ENCODE results near the gene SDCCAG8.

The SDCCAG8 gene

DNA sequence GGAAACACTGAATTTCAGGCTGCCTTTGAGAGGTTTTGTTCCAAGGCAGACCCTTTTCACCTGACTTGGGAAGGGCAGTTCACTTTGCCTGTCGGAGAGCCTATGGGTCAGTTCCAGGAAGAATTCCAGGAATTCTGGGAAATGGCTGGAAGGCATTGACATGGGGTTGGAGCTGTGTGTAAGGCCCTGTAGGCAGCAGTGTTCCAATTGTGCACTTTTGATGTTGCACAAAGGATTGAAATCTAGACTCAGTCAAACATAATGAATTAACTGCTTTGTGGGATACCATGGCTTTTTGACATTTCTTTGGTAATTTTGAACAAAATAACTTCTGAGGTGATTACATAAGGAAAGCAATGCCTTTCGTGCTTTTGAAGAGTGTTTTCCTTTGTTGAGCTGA lies 184.6 kb downstream of the SDCCAG8 start:
- H3K4me3 ChIP-seq (ENCODE audit: low read depth, low read length), result no peak overlapping the region
- TF ChIP-seq, protein P1, sequence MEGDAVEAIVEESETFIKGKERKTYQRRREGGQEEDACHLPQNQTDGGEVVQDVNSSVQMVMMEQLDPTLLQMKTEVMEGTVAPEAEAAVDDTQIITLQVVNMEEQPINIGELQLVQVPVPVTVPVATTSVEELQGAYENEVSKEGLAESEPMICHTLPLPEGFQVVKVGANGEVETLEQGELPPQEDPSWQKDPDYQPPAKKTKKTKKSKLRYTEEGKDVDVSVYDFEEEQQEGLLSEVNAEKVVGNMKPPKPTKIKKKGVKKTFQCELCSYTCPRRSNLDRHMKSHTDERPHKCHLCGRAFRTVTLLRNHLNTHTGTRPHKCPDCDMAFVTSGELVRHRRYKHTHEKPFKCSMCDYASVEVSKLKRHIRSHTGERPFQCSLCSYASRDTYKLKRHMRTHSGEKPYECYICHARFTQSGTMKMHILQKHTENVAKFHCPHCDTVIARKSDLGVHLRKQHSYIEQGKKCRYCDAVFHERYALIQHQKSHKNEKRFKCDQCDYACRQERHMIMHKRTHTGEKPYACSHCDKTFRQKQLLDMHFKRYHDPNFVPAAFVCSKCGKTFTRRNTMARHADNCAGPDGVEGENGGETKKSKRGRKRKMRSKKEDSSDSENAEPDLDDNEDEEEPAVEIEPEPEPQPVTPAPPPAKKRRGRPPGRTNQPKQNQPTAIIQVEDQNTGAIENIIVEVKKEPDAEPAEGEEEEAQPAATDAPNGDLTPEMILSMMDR (IDR thresholded peaks at IDR 0.05; ENCODE audit: low read depth, low read length), result no peak

DNA sequence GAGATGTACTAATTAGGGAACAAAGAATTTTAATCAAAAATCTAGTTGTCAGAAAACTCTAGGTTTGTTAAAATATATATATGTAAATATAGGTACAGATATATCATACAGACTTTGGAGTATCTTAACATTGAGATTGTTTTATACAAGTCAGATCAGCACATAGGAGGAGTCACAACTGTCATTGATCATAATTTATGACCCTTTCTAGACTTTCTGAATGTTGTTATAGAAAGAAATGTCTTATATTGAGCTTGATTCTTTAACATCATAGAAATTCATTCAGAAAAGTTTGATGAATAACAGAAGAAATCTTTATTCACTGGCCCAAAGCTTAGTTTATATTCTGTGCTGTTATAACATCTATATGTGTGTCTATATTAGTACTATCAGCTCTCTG lies 185.8 kb downstream of the SDCCAG8 start:
- no peak overlapping the region for H3K4me3 ChIP-seq (ENCODE audit: low read depth, low read length)
- TF ChIP-seq, protein P1 (IDR thresholded peaks at IDR 0.05; ENCODE audit: low read depth, low read length), result no peak

DNA sequence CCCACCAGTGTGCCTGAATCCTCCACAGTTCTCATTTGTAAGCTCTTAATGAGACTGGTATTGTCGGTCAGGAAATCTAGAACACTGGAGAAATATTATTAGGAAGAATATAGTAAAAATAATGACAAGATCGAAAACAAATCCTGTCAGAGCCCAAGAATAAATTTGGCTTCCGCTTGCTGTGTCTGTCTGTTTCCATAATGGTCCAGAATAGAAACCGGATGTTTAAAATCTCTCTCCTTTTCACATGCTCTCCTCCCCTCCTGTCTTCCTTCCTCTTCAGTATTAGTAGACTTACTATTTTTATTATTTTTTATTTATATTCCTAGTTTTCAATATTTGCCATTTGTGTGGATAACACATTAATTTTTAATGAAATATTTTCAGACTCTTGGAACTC lies 187.7 kb downstream of the SDCCAG8 start:
- TF ChIP-seq, protein P1 (IDR thresholded peaks at IDR 0.05; ENCODE audit: low read depth, low read length), result no peak
- H3K4me3 ChIP-seq (ENCODE audit: low read depth, low read length), result no peak overlapping the region

DNA sequence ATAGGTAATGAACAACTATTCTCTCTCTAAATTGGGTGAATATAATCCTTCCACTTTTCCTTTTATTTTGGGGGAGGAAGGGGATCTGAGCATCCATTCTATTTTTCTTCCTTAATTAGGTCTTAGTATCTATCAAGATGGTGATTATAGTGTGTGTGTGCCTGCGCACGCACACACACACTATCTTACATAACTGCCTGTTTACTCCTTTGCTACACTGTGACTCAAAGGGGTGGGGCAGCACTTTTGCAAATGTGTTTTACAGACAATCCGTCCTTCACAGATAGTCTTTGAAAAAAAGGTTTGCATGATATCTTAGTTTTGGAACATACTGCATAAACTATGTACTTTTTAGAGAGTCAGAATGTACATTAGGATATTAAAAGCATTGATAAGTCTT lies 191.5 kb downstream of the SDCCAG8 start:
- TF ChIP-seq, protein P1 (IDR thresholded peaks at IDR 0.05; ENCODE audit: low read depth, low read length), result no peak
- H3K4me3 ChIP-seq (ENCODE audit: low read depth, low read length), result no peak overlapping the region

DNA sequence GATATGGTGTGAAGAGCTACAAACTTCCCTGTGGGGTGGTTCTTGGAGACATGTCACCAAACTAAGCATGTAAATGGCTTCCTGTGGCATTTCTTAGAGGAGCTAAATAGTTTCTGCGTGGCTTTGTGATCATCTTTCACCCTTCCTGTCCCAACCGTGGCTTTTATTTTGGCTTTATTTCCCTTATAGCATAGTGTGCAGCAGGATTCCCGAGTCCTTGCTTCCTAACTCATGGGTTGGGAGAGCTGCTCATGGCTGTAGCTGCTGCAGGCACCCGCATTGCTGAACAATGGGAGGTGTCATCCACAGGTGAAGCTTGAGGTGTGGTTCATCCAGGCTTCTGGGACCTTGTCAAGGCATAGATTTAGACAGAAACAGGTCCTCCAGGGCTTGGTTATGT lies 192.0 kb downstream of the SDCCAG8 start:
- no peak overlapping the region for H3K4me3 ChIP-seq (ENCODE audit: low read depth, low read length)
- TF ChIP-seq, protein P1 (IDR thresholded peaks at IDR 0.05; ENCODE audit: low read depth, low read length), result no peak

DNA sequence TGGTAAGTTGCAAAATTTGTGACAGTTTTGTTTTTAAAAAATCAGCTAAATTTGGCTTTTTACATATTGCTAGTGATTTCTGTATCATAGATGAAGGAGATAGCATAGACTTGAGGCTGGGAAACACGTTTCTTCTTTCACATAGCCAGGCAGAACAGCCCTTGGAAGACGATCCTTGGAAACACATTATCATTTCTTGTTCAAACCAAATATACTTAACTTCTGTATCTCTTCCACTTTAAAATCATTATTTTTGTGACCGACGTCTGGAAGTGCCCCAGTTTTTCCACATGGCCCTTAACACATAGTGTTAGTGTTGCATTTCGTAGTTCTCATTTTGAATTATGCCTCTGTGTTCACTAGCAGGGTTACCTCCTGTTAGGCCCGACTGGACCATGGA lies 193.5 kb downstream of the SDCCAG8 start:
- TF ChIP-seq, protein P1 (IDR thresholded peaks at IDR 0.05; ENCODE audit: low read depth, low read length), result no peak
- no peak overlapping the region for H3K4me3 ChIP-seq (ENCODE audit: low read depth, low read length)

DNA sequence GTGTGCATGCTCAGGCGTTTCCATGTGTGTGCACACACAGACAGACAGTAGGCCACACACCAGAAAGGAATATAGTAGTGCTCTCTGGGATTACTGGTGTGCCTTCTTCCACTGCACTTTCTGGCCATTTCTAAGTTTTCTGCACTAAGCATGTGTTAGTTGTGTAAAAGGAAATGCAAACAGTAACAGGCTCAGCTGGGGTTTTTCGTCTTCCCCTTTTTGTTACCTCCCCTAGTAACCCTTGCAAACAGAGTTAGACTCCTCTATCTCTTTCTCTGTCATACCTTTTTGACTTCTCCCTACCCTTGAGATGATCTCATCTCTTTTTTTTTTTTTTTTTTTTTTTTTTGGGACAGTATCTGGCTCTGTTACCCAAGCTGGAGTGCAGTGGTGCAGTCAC lies 196.3 kb downstream of the SDCCAG8 start:
- TF ChIP-seq, protein P1 (IDR thresholded peaks at IDR 0.05; ENCODE audit: low read depth, low read length), result no peak
- no peak overlapping the region for H3K4me3 ChIP-seq (ENCODE audit: low read depth, low read length)
